Measurements from ENCODE around the gene FKBP15. TPM values are rescaled to one million over a fixed set of nuclear protein-coding genes. Genes with fewer than 3 reads are reported as not detected.

Gene FKBP15
- total and polyA plus RNA-seq, 2 of the 13 experiments (the other 11 are each of a cell fraction or from before 2014, with no cell fraction given) = 12.3 to 18.6 TPM

GRCh38 chr9:113192455-113192854 is 28.6 kb downstream of the FKBP15 start:
- no peak overlapping the region for H2AFZ ChIP-seq (ENCODE audit: low read length)
- no peak overlapping the region for H3K27ac ChIP-seq (ENCODE audit: extremely low read length, insufficient read depth, low read length)
- no peaks in the 10 kb centered on the region for H3K4me1 ChIP-seq (ENCODE audit: insufficient read depth, low read length)
- 96% methylated on average over 2 of the region's 2 CpGs for WGBS (ENCODE audit: low lambda C conversion rate)
- intact Hi-C loops (cut with micrococcal nuclease; ENCODE audit: unreplicated experiment) (no loop called here), in situ Hi-C loops (cut with HindIII; ENCODE audit: extremely low pct_ligation_motif_present, low pct_unique_long_range_greater_than_20kb) (no loop called here)
- ATAC-seq (no peak), FAIRE-seq (no peak), DNase-seq (ENCODE audit: low spot score) (no peak)
- ChIA-PET CTCF (ENCODE audit: low intra/inter-chr PET ratio, low total read pairs) (no interaction called here), POLR2A (no interaction called here)
- no peak overlapping the region for H3K9ac ChIP-seq (ENCODE audit: insufficient read depth, low read depth, low read length)
- peaks cover 12 to 53% of the 10 kb centered on the region in 2 experiments for H3K36me3 ChIP-seq (replicated peaks in 1 of 2; ENCODE audit: control insufficient read depth in 1 of 2, insufficient read depth in 2 of 2, low read length in 2 of 2)
- no TSS peak for BruUV-seq (replicated peaks)
- no peak overlapping the region for H3K4me3 ChIP-seq (replicated peaks in 1 of 3; ENCODE audit: insufficient read depth in 1 of 3, low read depth in 2 of 3, low read length in 3 of 3)
- H3K27me3 ChIP-seq (ENCODE audit: control insufficient read depth in 1 of 2, insufficient read depth in 2 of 2, low read length in 2 of 2) = no peaks in the 10 kb centered on the region
- no peak overlapping the region for H3K4me2 ChIP-seq (ENCODE audit: low read depth, low read length)
- no peaks in the 10 kb centered on the region for H4K20me1 ChIP-seq (ENCODE audit: insufficient read depth, low read length)
- H3K9me3 ChIP-seq (ENCODE audit: low read length) = no peaks in the 10 kb centered on the region
- H3K79me2 ChIP-seq (ENCODE audit: insufficient read depth, low read length) = no peaks in the 10 kb centered on the region
- TF ChIP-seq RAD51 (IDR thresholded peaks at IDR 0.05; ENCODE audit: borderline replicate concordance) (no peak), EEA1 (CRISPR knock-in tag; IDR thresholded peaks at IDR 0.05; ENCODE audit: borderline replicate concordance) (no peak), HNRNPLL (IDR thresholded peaks at IDR 0.05; ENCODE audit: low read depth, low read length, poor library complexity, severe bottlenecking) (no peak), HNF1B (CRISPR knock-in tag; IDR thresholded peaks at IDR 0.05) (no peak), ATF7 (IDR thresholded peaks at IDR 0.05) (no peak), ATF7 (CRISPR knock-in tag; IDR thresholded peaks at IDR 0.05) (no peak), BRD4 (CRISPR knock-in tag; IDR thresholded peaks at IDR 0.05) (no peak), GABPA (IDR thresholded peaks at IDR 0.05; ENCODE audit: low read depth, low read length) (no peak), GABPA (CRISPR knock-in tag; IDR thresholded peaks at IDR 0.05; ENCODE audit: low read depth) (no peak), ZNF644 (CRISPR knock-in tag; IDR thresholded peaks at IDR 0.05; ENCODE audit: low read depth) (no peak), CAMTA2 (CRISPR knock-in tag; IDR thresholded peaks at IDR 0.05; ENCODE audit: borderline replicate concordance) (no peak), IRF2 (CRISPR knock-in tag; IDR thresholded peaks at IDR 0.05) (no peak)
- TF ChIP-seq, protein P1, sequence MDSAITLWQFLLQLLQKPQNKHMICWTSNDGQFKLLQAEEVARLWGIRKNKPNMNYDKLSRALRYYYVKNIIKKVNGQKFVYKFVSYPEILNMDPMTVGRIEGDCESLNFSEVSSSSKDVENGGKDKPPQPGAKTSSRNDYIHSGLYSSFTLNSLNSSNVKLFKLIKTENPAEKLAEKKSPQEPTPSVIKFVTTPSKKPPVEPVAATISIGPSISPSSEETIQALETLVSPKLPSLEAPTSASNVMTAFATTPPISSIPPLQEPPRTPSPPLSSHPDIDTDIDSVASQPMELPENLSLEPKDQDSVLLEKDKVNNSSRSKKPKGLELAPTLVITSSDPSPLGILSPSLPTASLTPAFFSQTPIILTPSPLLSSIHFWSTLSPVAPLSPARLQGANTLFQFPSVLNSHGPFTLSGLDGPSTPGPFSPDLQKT (CRISPR knock-in tag; IDR thresholded peaks at IDR 0.05; ENCODE audit: borderline replicate concordance) = no peak
- TF ChIP-seq, protein P2, sequence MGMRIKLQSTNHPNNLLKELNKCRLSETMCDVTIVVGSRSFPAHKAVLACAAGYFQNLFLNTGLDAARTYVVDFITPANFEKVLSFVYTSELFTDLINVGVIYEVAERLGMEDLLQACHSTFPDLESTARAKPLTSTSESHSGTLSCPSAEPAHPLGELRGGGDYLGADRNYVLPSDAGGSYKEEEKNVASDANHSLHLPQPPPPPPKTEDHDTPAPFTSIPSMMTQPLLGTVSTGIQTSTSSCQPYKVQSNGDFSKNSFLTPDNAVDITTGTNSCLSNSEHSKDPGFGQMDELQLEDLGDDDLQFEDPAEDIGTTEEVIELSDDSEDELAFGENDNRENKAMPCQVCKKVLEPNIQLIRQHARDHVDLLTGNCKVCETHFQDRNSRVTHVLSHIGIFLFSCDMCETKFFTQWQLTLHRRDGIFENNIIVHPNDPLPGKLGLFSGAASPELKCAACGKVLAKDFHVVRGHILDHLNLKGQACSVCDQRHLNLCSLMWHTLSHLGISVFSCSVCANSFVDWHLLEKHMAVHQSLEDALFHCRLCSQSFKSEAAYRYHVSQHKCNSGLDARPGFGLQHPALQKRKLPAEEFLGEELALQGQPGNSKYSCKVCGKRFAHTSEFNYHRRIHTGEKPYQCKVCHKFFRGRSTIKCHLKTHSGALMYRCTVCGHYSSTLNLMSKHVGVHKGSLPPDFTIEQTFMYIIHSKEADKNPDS (CRISPR knock-in tag; IDR thresholded peaks at IDR 0.05) = no peak
- TF ChIP-seq, protein P3, sequence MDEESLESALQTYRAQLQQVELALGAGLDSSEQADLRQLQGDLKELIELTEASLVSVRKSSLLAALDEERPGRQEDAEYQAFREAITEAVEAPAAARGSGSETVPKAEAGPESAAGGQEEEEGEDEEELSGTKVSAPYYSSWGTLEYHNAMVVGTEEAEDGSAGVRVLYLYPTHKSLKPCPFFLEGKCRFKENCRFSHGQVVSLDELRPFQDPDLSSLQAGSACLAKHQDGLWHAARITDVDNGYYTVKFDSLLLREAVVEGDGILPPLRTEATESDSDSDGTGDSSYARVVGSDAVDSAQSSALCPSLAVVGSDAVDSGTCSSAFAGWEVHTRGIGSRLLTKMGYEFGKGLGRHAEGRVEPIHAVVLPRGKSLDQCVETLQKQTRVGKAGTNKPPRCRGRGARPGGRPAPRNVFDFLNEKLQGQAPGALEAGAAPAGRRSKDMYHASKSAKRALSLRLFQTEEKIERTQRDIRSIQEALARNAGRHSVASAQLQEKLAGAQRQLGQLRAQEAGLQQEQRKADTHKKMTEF (CRISPR knock-in tag; IDR thresholded peaks at IDR 0.05) = no peak
- TF ChIP-seq, protein P4, sequence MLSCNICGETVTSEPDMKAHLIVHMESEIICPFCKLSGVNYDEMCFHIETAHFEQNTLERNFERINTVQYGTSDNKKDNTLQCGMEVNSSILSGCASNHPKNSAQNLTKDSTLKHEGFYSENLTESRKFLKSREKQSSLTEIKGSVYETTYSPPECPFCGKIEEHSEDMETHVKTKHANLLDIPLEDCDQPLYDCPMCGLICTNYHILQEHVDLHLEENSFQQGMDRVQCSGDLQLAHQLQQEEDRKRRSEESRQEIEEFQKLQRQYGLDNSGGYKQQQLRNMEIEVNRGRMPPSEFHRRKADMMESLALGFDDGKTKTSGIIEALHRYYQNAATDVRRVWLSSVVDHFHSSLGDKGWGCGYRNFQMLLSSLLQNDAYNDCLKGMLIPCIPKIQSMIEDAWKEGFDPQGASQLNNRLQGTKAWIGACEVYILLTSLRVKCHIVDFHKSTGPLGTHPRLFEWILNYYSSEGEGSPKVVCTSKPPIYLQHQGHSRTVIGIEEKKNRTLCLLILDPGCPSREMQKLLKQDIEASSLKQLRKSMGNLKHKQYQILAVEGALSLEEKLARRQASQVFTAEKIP (CRISPR knock-in tag; IDR thresholded peaks at IDR 0.05; ENCODE audit: borderline replicate concordance) = no peak
- TF ChIP-seq, protein P5, sequence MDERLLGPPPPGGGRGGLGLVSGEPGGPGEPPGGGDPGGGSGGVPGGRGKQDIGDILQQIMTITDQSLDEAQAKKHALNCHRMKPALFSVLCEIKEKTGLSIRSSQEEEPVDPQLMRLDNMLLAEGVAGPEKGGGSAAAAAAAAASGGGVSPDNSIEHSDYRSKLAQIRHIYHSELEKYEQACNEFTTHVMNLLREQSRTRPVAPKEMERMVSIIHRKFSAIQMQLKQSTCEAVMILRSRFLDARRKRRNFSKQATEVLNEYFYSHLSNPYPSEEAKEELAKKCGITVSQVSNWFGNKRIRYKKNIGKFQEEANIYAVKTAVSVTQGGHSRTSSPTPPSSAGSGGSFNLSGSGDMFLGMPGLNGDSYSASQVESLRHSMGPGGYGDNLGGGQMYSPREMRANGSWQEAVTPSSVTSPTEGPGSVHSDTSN (CRISPR knock-in tag; IDR thresholded peaks at IDR 0.05) = no peak

Data from HepG2 (cell line).